ENCODE results near the gene CFAP251.

- TF ChIP-seq CTCF (IDR thresholded peaks at IDR 0.05) (no peak), POLR2A (IDR thresholded peaks at IDR 0.05) (no peak)
Measured at GRCh38 chr12:121939186-121939585, 20.8 kb downstream of the CFAP251 start.
